ENCODE measurements around the gene ZNF253. TPM values are rescaled to one million over a fixed set of nuclear protein-coding genes. Genes with fewer than 3 reads are reported as not detected.
"Not testable (repeated sequence)": the region's sequence is repeated elsewhere in the genome, so short reads cannot be mapped to it uniquely, and the experiment has no call there.

ZNF253 gene
- total and polyA plus RNA-seq, 5 donors from 2014 or later = 5.0 to 17.0 (median 8.1) TPM

- H3K4me1 ChIP-seq (ENCODE audit: control insufficient read depth, insufficient read depth, low read length, poor library complexity, severe bottlenecking); H3K27ac ChIP-seq (ENCODE audit: insufficient read depth, low read length, poor library complexity, severe bottlenecking); H3K4me1 Mint-ChIP-seq; H3K4me3 ChIP-seq (ENCODE audit: low read depth, low read length); H3K27me3 Mint-ChIP-seq; ATAC-seq (ENCODE audit: low read depth in 2 of 2); DNase-seq; H3K27me3 ChIP-seq (ENCODE audit: control insufficient read depth, insufficient read depth, low read length); H3K27ac Mint-ChIP-seq: not testable (repeated sequence)
- peak overlapping the region in 1 of 4 donors; percentile 54 for H3K4me3 Mint-ChIP-seq
- H3K9me3 ChIP-seq (ENCODE audit: control insufficient read depth in 2 of 2, low read length in 2 of 2) = peaks cover 67 to 73% of the 10 kb centered on the region in 2 experiments
- H3K36me3 Mint-ChIP-seq = peaks cover 28% of the 10 kb centered on the region
- H3K9me3 Mint-ChIP-seq = peaks cover 0 to 57% (median 27%) of the 10 kb centered on the region in 7 donors
- H3K36me3 ChIP-seq (ENCODE audit: control insufficient read depth, insufficient read depth, low read length) = peaks cover 18% of the 10 kb centered on the region
These were observed 68.0 kb downstream of the ZNF253 start for GRCh38 chr19:19933432-19934314.

DNA sequence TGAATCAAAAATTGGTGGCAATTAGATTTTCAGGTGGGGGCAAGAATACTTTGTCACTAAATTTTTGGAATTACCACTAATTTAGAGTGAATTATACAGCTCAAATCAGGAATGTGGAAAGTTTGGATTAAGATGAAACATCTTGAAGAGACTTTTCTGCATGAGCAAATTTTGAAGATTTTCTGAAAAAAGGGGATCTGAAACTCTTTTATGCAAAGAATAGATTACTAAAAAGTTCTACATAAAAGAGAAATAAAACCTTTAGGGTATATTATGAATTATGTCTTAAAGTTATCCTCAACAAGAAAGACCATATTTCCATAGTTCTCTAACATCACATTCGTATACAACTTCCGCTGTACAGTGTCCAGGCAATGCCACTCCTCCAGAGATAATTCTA is 71.7 kb downstream of the ZNF253 start:
- no peak overlapping the region for H3K27ac ChIP-seq (ENCODE audit: insufficient read depth, low read length, poor library complexity, severe bottlenecking)
- no peak for DNase-seq
- no peak overlapping the region for H3K4me3 ChIP-seq (ENCODE audit: low read depth, low read length)
- H3K4me3 Mint-ChIP-seq = no peak overlapping the region
- peaks cover 12% of the 10 kb centered on the region for H3K36me3 ChIP-seq (ENCODE audit: control insufficient read depth, insufficient read depth, low read length)
- H3K4me1 Mint-ChIP-seq = no peaks in the 10 kb centered on the region
- peaks cover 17% of the 10 kb centered on the region for H3K36me3 Mint-ChIP-seq
- no peaks in the 10 kb centered on the region for H3K27me3 ChIP-seq (ENCODE audit: control insufficient read depth, insufficient read depth, low read length)
- no peak for ATAC-seq (ENCODE audit: low read depth in 2 of 2)
- H3K9me3 Mint-ChIP-seq = peaks cover 0 to 63% (median 25%) of the 10 kb centered on the region in 7 donors
- H3K4me1 ChIP-seq (ENCODE audit: control insufficient read depth, insufficient read depth, low read length, poor library complexity, severe bottlenecking) = no peaks in the 10 kb centered on the region
- H3K9me3 ChIP-seq (ENCODE audit: control insufficient read depth in 2 of 2, low read length in 2 of 2) = peaks cover 75 to 84% of the 10 kb centered on the region in 2 experiments
- H3K27ac Mint-ChIP-seq = no peak overlapping the region
- no peaks in the 10 kb centered on the region for H3K27me3 Mint-ChIP-seq

- no peak for DNase-seq
- H3K4me3 ChIP-seq (ENCODE audit: low read depth, low read length) = no peak overlapping the region
- no peak overlapping the region for H3K27ac Mint-ChIP-seq
- no peak for ATAC-seq (ENCODE audit: low read depth in 2 of 2)
- peaks cover 4% of the 10 kb centered on the region for H3K36me3 ChIP-seq (ENCODE audit: control insufficient read depth, insufficient read depth, low read length)
- peaks cover 1 to 54% (median 21%) of the 10 kb centered on the region in 7 donors for H3K9me3 Mint-ChIP-seq
- H3K4me1 Mint-ChIP-seq = no peaks in the 10 kb centered on the region
- no peaks in the 10 kb centered on the region for H3K4me1 ChIP-seq (ENCODE audit: control insufficient read depth, insufficient read depth, low read length, poor library complexity, severe bottlenecking)
- H3K9me3 ChIP-seq (ENCODE audit: control insufficient read depth in 2 of 2, low read length in 2 of 2) = peaks cover 68 to 74% of the 10 kb centered on the region in 2 experiments
- no peaks in the 10 kb centered on the region for H3K27me3 ChIP-seq (ENCODE audit: control insufficient read depth, insufficient read depth, low read length)
- peaks cover 7% of the 10 kb centered on the region for H3K36me3 Mint-ChIP-seq
- H3K27me3 Mint-ChIP-seq = no peaks in the 10 kb centered on the region
- no peak overlapping the region for H3K27ac ChIP-seq (ENCODE audit: insufficient read depth, low read length, poor library complexity, severe bottlenecking)
- H3K4me3 Mint-ChIP-seq = no peak overlapping the region
These were observed 72.8 kb downstream of the ZNF253 start for GRCh38 chr19:19938449-19938848.

GRCh38 chr19:19943848-19944582 is 78.3 kb downstream of the ZNF253 start:
- Histone ChIP-seq H3K4me1 (ENCODE audit: control insufficient read depth, insufficient read depth, low read length, poor library complexity, severe bottlenecking) (no peaks in the 10 kb centered on the region), H3K27ac (ENCODE audit: insufficient read depth, low read length, poor library complexity, severe bottlenecking) (no peak overlapping the region), H3K27me3 (ENCODE audit: control insufficient read depth, insufficient read depth, low read length) (no peaks in the 10 kb centered on the region), H3K4me3 (ENCODE audit: low read depth, low read length) (no peak overlapping the region), H3K36me3 (ENCODE audit: control insufficient read depth, insufficient read depth, low read length) (no peaks in the 10 kb centered on the region), H3K9me3 (ENCODE audit: control insufficient read depth in 2 of 2, low read length in 2 of 2) (peaks cover 35 to 41% of the 10 kb centered on the region in 2 experiments)
- DNase-seq (no peak), ATAC-seq (ENCODE audit: low read depth in 2 of 2) (no peak)
- Mint-ChIP-seq H3K4me1 (no peaks in the 10 kb centered on the region), H3K4me3 (no peak overlapping the region), H3K27me3 (no peaks in the 10 kb centered on the region), H3K27ac (no peak overlapping the region), H3K9me3 (peaks cover 0 to 31% (median 9%) of the 10 kb centered on the region in 7 donors), H3K36me3 (peaks cover 3% of the 10 kb centered on the region)

Other genes with a start within 250 kb of the ZNF253 start
- 85.3 TPM for gene PBX4, start 247.2 kb upstream of the ZNF253 start, total RNA-seq
- 1 to 10 TPM; 4.1 to 7.2 (median 5.9) TPM for gene PBX4, start 247.2 kb upstream of the ZNF253 start, polyA plus RNA-seq
- 120 TPM for gene LPAR2, start 237.7 kb upstream of the ZNF253 start, total RNA-seq
- 10 to 100 TPM; 29.9 to 48.5 (median 40.4) TPM for gene LPAR2, start 237.7 kb upstream of the ZNF253 start, polyA plus RNA-seq
- 155 TPM for gene GMIP, start 222.2 kb upstream of the ZNF253 start, total RNA-seq
- gene GMIP, start 222.2 kb upstream of the ZNF253 start, polyA plus RNA-seq = 10 to 100 TPM; 42.1 to 51.0 (median 45.7) TPM
- 114 TPM for gene ATP13A1, start 202.2 kb upstream of the ZNF253 start, total RNA-seq
- 10 to 100 TPM; 24.1 to 31.9 (median 30.7) TPM for gene ATP13A1, start 202.2 kb upstream of the ZNF253 start, polyA plus RNA-seq
- gene ZNF101, start 197.0 kb upstream of the ZNF253 start, total RNA-seq = 84.4 TPM
- 100 to 1,000 TPM; 123 to 168 (median 142) TPM for gene ZNF101, start 197.0 kb upstream of the ZNF253 start, polyA plus RNA-seq
- gene ZNF14, start 132.8 kb upstream of the ZNF253 start, total RNA-seq = 19.8 TPM
- 10 to 100 TPM in 3 of 4 donors, 1 to 10 TPM in 1; 8.5 to 12.4 (median 11.7) TPM for gene ZNF14, start 132.8 kb upstream of the ZNF253 start, polyA plus RNA-seq
- 32.6 TPM for gene ZNF506, start 44.1 kb upstream of the ZNF253 start, total RNA-seq
- 10 to 100 TPM; 16.8 to 30.1 (median 22.3) TPM for gene ZNF506, start 44.1 kb upstream of the ZNF253 start, polyA plus RNA-seq
- gene ZNF93, start 35.1 kb downstream of the ZNF253 start, total RNA-seq = 5.6 TPM
- gene ZNF93, start 35.1 kb downstream of the ZNF253 start, polyA plus RNA-seq = 10 to 100 TPM in 3 of 4 donors, 1 to 10 TPM in 1; 6.5 to 14.6 (median 10.7) TPM
- 10.2 TPM for gene ZNF682, start 173.6 kb downstream of the ZNF253 start, total RNA-seq
- 10 to 100 TPM in 1 of 4 donors, 1 to 10 TPM in 3; 3.8 to 10.8 (median 5.2) TPM for gene ZNF682, start 173.6 kb downstream of the ZNF253 start, polyA plus RNA-seq
- gene ZNF90, start 212.1 kb downstream of the ZNF253 start, total RNA-seq = 2.8 TPM
- gene ZNF90, start 212.1 kb downstream of the ZNF253 start, polyA plus RNA-seq = 1 to 10 TPM in 3 of 4 donors, under 1 TPM in 1; 0.54 to 3.3 (median 1.5) TPM